Measurements from ENCODE around the gene PSAP.
"Not testable (repeated sequence)": the region's sequence is repeated elsewhere in the genome, so short reads cannot be mapped to it uniquely, and the experiment has no call there.

PSAP gene

DNA sequence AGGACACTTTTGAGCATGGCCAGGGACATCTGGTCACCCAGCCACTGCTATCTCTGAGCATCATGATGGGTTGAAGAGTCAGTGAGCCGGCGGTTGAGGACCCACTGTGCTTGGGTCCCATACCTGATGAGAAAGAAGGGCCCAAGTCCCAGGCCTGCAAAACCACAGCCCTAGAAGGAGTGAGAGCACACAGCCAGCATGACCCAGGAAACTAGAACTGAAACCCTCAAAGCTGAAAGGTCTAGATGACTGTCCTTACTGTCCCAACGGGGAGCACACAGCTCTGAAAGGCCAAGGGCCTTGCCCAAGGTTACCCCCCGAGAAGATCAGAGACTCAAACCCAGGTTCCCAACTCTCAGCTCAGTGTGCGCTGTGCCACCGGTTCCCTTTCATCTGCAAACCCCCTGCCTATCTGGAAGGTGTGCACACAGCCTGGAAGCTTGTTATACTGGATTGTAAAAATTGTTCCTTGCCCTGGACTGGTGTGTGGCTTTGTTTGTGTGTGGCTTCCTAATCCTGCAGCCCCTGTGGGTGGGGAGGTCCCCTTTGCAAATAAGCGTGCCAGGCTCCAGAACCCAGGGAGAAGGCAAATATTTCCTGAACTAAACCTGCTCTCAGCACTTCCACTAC, 22.6 kb upstream of the PSAP start:
- Histone ChIP-seq H3K4me1 (ENCODE audit: insufficient read depth, low read length, poor library complexity, severe bottlenecking) (peaks cover 14% of the 10 kb centered on the region), H3F3A (ENCODE audit: low read depth) (peaks cover 5% of the 10 kb centered on the region; the same call in 1 of the 2 replicates), H4K20me1 (ENCODE audit: insufficient read depth, low read length, poor library complexity, severe bottlenecking) (no peaks in the 10 kb centered on the region), H3K27me3 (ENCODE audit: insufficient read depth, low read length, poor library complexity, severe bottlenecking) (no peaks in the 10 kb centered on the region), H3K9ac (ENCODE audit: low read depth, low read length, poor library complexity, severe bottlenecking) (no peak overlapping the region), H2AFZ (ENCODE audit: low read length) (no peak overlapping the region), H3K4me3 (ENCODE audit: low read length, poor library complexity, severe bottlenecking) (no peak overlapping the region), H3K79me2 (ENCODE audit: insufficient read depth, low read length) (no peaks in the 10 kb centered on the region), H3K9me2 (replicated peaks; ENCODE audit: low read depth, low read length) (no peaks in the 10 kb centered on the region), H3K36me3 (ENCODE audit: insufficient read depth, low read length) (no peaks in the 10 kb centered on the region), H3K4me2 (ENCODE audit: low read depth, low read length, poor library complexity, severe bottlenecking) (no peak overlapping the region), H3K9me3 (ENCODE audit: insufficient read depth, low read depth, low read length) (no peaks in the 10 kb centered on the region)
- TF ChIP-seq EZH2phosphoT487 (IDR thresholded peaks at IDR 0.05; ENCODE audit: borderline replicate concordance): no peak
- TF ChIP-seq, protein P1, sequence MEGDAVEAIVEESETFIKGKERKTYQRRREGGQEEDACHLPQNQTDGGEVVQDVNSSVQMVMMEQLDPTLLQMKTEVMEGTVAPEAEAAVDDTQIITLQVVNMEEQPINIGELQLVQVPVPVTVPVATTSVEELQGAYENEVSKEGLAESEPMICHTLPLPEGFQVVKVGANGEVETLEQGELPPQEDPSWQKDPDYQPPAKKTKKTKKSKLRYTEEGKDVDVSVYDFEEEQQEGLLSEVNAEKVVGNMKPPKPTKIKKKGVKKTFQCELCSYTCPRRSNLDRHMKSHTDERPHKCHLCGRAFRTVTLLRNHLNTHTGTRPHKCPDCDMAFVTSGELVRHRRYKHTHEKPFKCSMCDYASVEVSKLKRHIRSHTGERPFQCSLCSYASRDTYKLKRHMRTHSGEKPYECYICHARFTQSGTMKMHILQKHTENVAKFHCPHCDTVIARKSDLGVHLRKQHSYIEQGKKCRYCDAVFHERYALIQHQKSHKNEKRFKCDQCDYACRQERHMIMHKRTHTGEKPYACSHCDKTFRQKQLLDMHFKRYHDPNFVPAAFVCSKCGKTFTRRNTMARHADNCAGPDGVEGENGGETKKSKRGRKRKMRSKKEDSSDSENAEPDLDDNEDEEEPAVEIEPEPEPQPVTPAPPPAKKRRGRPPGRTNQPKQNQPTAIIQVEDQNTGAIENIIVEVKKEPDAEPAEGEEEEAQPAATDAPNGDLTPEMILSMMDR (conservative IDR thresholded peaks at IDR 0.05; ENCODE audit: low read length): no peak

- not testable (repeated sequence) for H3K27me3 ChIP-seq (ENCODE audit: insufficient read depth, low read length, poor library complexity, severe bottlenecking); H3K4me2 ChIP-seq (ENCODE audit: low read depth, low read length, poor library complexity, severe bottlenecking); H3F3A ChIP-seq (ENCODE audit: low read depth); H3K4me3 ChIP-seq (ENCODE audit: low read length, poor library complexity, severe bottlenecking); H3K9ac ChIP-seq (ENCODE audit: low read depth, low read length, poor library complexity, severe bottlenecking); H3K9me2 ChIP-seq (replicated peaks; ENCODE audit: low read depth, low read length); H3K9me3 ChIP-seq (ENCODE audit: insufficient read depth, low read depth, low read length); H3K36me3 ChIP-seq (ENCODE audit: insufficient read depth, low read length); H4K20me1 ChIP-seq (ENCODE audit: insufficient read depth, low read length, poor library complexity, severe bottlenecking); H3K79me2 ChIP-seq (ENCODE audit: insufficient read depth, low read length); H2AFZ ChIP-seq (ENCODE audit: low read length)
- peaks cover 14% of the 10 kb centered on the region for H3K4me1 ChIP-seq (ENCODE audit: insufficient read depth, low read length, poor library complexity, severe bottlenecking)
These were observed 18.6 kb upstream of the PSAP start for GRCh38 chr10:71869601-71870000.

DNA sequence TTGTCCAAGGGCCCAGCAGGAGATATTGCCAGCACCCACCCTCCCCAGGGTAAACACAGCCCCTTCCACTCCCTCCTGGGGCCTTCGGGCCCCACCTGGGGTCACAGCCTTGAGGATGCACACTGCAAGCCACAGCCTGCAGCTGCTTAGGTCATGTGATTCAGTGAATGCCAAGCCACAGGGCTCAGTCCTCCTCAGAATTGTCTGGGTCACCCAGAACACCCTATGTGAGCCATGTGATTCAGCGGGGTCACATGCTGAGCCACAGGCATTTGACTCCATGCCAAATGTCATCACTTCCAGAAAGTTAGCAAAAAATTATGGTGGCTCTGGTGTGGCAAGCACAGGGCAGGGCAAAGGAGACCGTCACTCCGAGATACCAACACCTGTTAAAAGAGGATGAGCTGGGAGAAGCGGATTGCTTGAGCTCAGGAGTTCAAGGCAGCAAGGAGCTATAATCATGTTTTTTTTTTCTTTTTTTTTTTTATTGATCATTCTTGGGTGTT, 17.2 kb upstream of the PSAP start:
- no peaks in the 10 kb centered on the region for H3K9me2 ChIP-seq (replicated peaks; ENCODE audit: low read depth, low read length)
- H4K20me1 ChIP-seq (ENCODE audit: insufficient read depth, low read length, poor library complexity, severe bottlenecking): no peaks in the 10 kb centered on the region
- H3F3A ChIP-seq (ENCODE audit: low read depth): no peaks in the 10 kb centered on the region
- H3K36me3 ChIP-seq (ENCODE audit: insufficient read depth, low read length): no peaks in the 10 kb centered on the region
- peak overlapping the region; percentile 25 for H3K4me2 ChIP-seq (ENCODE audit: low read depth, low read length, poor library complexity, severe bottlenecking)
- no peak overlapping the region for H3K4me3 ChIP-seq (ENCODE audit: low read length, poor library complexity, severe bottlenecking)
- TF ChIP-seq EZH2phosphoT487 (IDR thresholded peaks at IDR 0.05; ENCODE audit: borderline replicate concordance): no peak
- TF ChIP-seq, protein P1 (conservative IDR thresholded peaks at IDR 0.05; ENCODE audit: low read length): no peak
- H2AFZ ChIP-seq (ENCODE audit: low read length): no peak overlapping the region
- H3K4me1 ChIP-seq (ENCODE audit: insufficient read depth, low read length, poor library complexity, severe bottlenecking): peaks cover 14% of the 10 kb centered on the region
- no peak overlapping the region for H3K9ac ChIP-seq (ENCODE audit: low read depth, low read length, poor library complexity, severe bottlenecking)
- H3K9me3 ChIP-seq (ENCODE audit: insufficient read depth, low read depth, low read length): no peaks in the 10 kb centered on the region
- no peaks in the 10 kb centered on the region for H3K79me2 ChIP-seq (ENCODE audit: insufficient read depth, low read length)
- H3K27me3 ChIP-seq (ENCODE audit: insufficient read depth, low read length, poor library complexity, severe bottlenecking): no peaks in the 10 kb centered on the region

- no peaks in the 10 kb centered on the region for H3K27me3 ChIP-seq (ENCODE audit: insufficient read depth, low read length, poor library complexity, severe bottlenecking)
- no peaks in the 10 kb centered on the region for H3F3A ChIP-seq (ENCODE audit: low read depth)
- H3K4me3 ChIP-seq (ENCODE audit: low read length, poor library complexity, severe bottlenecking): no peak overlapping the region
- H3K4me2 ChIP-seq (ENCODE audit: low read depth, low read length, poor library complexity, severe bottlenecking): no peak overlapping the region
- no peak overlapping the region for H2AFZ ChIP-seq (ENCODE audit: low read length)
- H3K36me3 ChIP-seq (ENCODE audit: insufficient read depth, low read length): no peaks in the 10 kb centered on the region
- no peaks in the 10 kb centered on the region for H3K9me2 ChIP-seq (replicated peaks; ENCODE audit: low read depth, low read length)
- no peak for TF ChIP-seq EZH2phosphoT487 (IDR thresholded peaks at IDR 0.05; ENCODE audit: borderline replicate concordance)
- TF ChIP-seq, protein P1 (conservative IDR thresholded peaks at IDR 0.05; ENCODE audit: low read length): no peak
- H3K9me3 ChIP-seq (ENCODE audit: insufficient read depth, low read depth, low read length): no peaks in the 10 kb centered on the region
- no peak overlapping the region for H3K9ac ChIP-seq (ENCODE audit: low read depth, low read length, poor library complexity, severe bottlenecking)
- no peaks in the 10 kb centered on the region for H3K79me2 ChIP-seq (ENCODE audit: insufficient read depth, low read length)
- H4K20me1 ChIP-seq (ENCODE audit: insufficient read depth, low read length, poor library complexity, severe bottlenecking): no peaks in the 10 kb centered on the region
- peaks cover 20% of the 10 kb centered on the region for H3K4me1 ChIP-seq (ENCODE audit: insufficient read depth, low read length, poor library complexity, severe bottlenecking)
These were observed 14.6 kb upstream of the PSAP start for GRCh38 chr10:71865561-71866041.
